MCF 10A (cell line): ENCODE data around the gene ADGRL1. TPM values are rescaled to one million over a fixed set of nuclear protein-coding genes. Genes with fewer than 3 reads are reported as not detected.

ENCODE experiments used
- BruUV-seq: library from RNA; stranded (reverse); fragments of 400-500 nt; replicated peaks from 2 replicates; lab custom pipeline; 2021; lab: Mats Ljungman, UMichigan
- CTCF ChIA-PET: fragments of 300-600 bp; sonication (Branson Sonifier 250); formaldehyde crosslinking; extraction: SDS; loops from one replicate; lab custom pipeline; 2021; ENCODE audit warnings: antibody characterized with exemption, inconsistent platforms; lab: Yijun Ruan, JAX
- POLR2A ChIA-PET: fragments of 300-600, 350-650 bp; sonication (Branson Sonifier 250); formaldehyde crosslinking; extraction: SDS; loops from one replicate; lab custom pipeline; 2020; ENCODE audit warnings: antibody characterized with exemption, inconsistent platforms; lab: Yijun Ruan, JAX
- DNase-seq: peaks from one replicate; pipeline ENCODE4 v3.0.0-alpha.2; 2018; ENCODE audit not compliant: unreplicated experiment
- H3K27ac Mint-ChIP-seq: one replicate; pipeline ENCODE4 v1.8.0; 2022; ENCODE audit warnings: mild to moderate bottlenecking, low read depth, mixed read lengths; ENCODE audit not compliant: unreplicated experiment
- H3K27me3 Mint-ChIP-seq: one replicate; pipeline ENCODE4 v1.8.0; 2022; ENCODE audit warnings: mixed read lengths; ENCODE audit not compliant: insufficient read depth, unreplicated experiment
- H3K36me3 Mint-ChIP-seq: one replicate; pipeline ENCODE4 v1.8.0; 2022; ENCODE audit warnings: mild to moderate bottlenecking, moderate library complexity, mixed read lengths; ENCODE audit not compliant: insufficient read depth, unreplicated experiment
- H3K4me1 Mint-ChIP-seq: one replicate; pipeline ENCODE4 v1.8.0; 2022; ENCODE audit warnings: mixed read lengths; ENCODE audit not compliant: insufficient read depth, unreplicated experiment
- H3K4me3 Mint-ChIP-seq: one replicate; pipeline ENCODE4 v1.8.0; 2022; ENCODE audit warnings: mild to moderate bottlenecking, moderate library complexity, mixed read lengths; ENCODE audit not compliant: unreplicated experiment
- H3K9me3 Mint-ChIP-seq: one replicate; pipeline ENCODE4 v1.8.0; 2022; ENCODE audit warnings: mixed read lengths; ENCODE audit not compliant: unreplicated experiment
- CTCF ChIP-seq: fragments of 200-600 bp; IDR thresholded peaks from one replicate; pipeline ENCODE4 v1.8.0; 2022; ENCODE audit warnings: antibody characterized with exemption, mild to moderate bottlenecking; ENCODE audit not compliant: unreplicated experiment
- intact Hi-C: fragments of 100-400 bp; cut with micrococcal nuclease; formaldehyde crosslinking; loops from 2 replicates; pipeline ENCODE4 v1.14.1; 2022
- total RNA-seq: library from RNA; stranded (reverse); gene quantifications from 2 replicates; pipeline ENCODE4 v1.2.3, GENCODE V29; 2022

ADGRL1 gene
- total RNA-seq, 1 experiment from 2014 or later, result 15.9 TPM

GRCh38 chr19:14105680-14106079 lies 100.3 kb downstream of the ADGRL1 start:
- CTCF ChIA-PET, result interaction anchor here (0.6 to 0.7 kb wide), 2 partner anchors 10 to 243 kb away, joined by 3 to 4 read pairs; no protein-coding TSS in a partner anchor
- intact Hi-C loops, result no loop called here

GRCh38 chr19:14103310-14103709 lies 102.7 kb downstream of the ADGRL1 start:
- POLR2A ChIA-PET, result interaction anchor here (0.5 to 1.3 kb wide), 2 partner anchors 14 to 147 kb away, joined by 3 read pairs; partner anchors contain the start of gene PRKACA
- Mint-ChIP-seq H3K4me3 (no peak overlapping the region), H3K4me1 (no peaks in the 10 kb centered on the region), H3K9me3 (no peaks in the 10 kb centered on the region), H3K36me3 (peaks cover 73% of the 10 kb centered on the region), H3K27me3 (no peaks in the 10 kb centered on the region), H3K27ac (no peak overlapping the region)
- CTCF ChIA-PET, result interaction anchor here (0.5 to 2.1 kb wide), 3 partner anchors 9 to 241 kb away, joined by 3 to 6 read pairs (median 3); no protein-coding TSS in a partner anchor
- intact Hi-C loops, result no loop called here
- no peak for DNase-seq
- BruUV-seq, result no TSS peak
- TF ChIP-seq CTCF, result no peak

More at GRCh38 chr19:14105680-14106079, 100.3 kb downstream of the ADGRL1 start:
- Mint-ChIP-seq H3K9me3 (no peaks in the 10 kb centered on the region), H3K27ac (no peak overlapping the region), H3K4me3 (no peak overlapping the region), H3K36me3 (peaks cover 61% of the 10 kb centered on the region), H3K27me3 (no peaks in the 10 kb centered on the region), H3K4me1 (no peaks in the 10 kb centered on the region)
- POLR2A ChIA-PET, result interaction anchor here (0.7 to 1.5 kb wide), 2 partner anchors 12 to 972 kb away, joined by 3 read pairs; partner anchors contain the start of gene PRKACA
- TF ChIP-seq CTCF, result no peak
- no TSS peak for BruUV-seq
- no peak for DNase-seq

- no peaks in the 10 kb centered on the region for H3K4me1 Mint-ChIP-seq
- H3K9me3 Mint-ChIP-seq, result no peaks in the 10 kb centered on the region
- no peak for TF ChIP-seq CTCF
- H3K27ac Mint-ChIP-seq, result no peak overlapping the region
- BruUV-seq, result no TSS peak
- H3K27me3 Mint-ChIP-seq, result no peaks in the 10 kb centered on the region
- H3K36me3 Mint-ChIP-seq, result peaks cover 72% of the 10 kb centered on the region
- intact Hi-C loops, result no loop called here
- no peak overlapping the region for H3K4me3 Mint-ChIP-seq
- no peak for DNase-seq
- ChIA-PET CTCF (interaction anchor here (1.2 to 2.1 kb wide), 2 partner anchors 11 to 240 kb away, joined by 3 to 6 read pairs; no protein-coding TSS in a partner anchor), POLR2A (interaction anchor here (0.5 to 1.3 kb wide), 2 partner anchors 15 to 148 kb away, joined by 3 read pairs; partner anchors contain the start of gene PRKACA)
Observed at GRCh38 chr19:14102756-14103155, 103.2 kb downstream of the ADGRL1 start.

GRCh38 chr19:14102102-14102696 lies 103.8 kb downstream of the ADGRL1 start:
- Mint-ChIP-seq H3K36me3 (peaks cover 70% of the 10 kb centered on the region), H3K4me3 (no peak overlapping the region), H3K9me3 (no peaks in the 10 kb centered on the region), H3K4me1 (no peaks in the 10 kb centered on the region), H3K27me3 (no peaks in the 10 kb centered on the region), H3K27ac (no peak overlapping the region)
- BruUV-seq, result no TSS peak
- no peak for DNase-seq
- TF ChIP-seq CTCF, result no peak
- ChIA-PET CTCF (interaction anchor here (1.2 to 2.1 kb wide), 2 partner anchors 12 to 240 kb away, joined by 3 to 6 read pairs; no protein-coding TSS in a partner anchor), POLR2A (interaction anchor here (0.8 kb wide), 1 partner anchor 13 kb away, joined by 3 read pairs; no protein-coding TSS in a partner anchor)
- intact Hi-C loops, result no loop called here
